HepG2 (cell line): Measurements from ENCODE around the gene USP32. TPM values are rescaled to one million over a fixed set of nuclear protein-coding genes. Genes with fewer than 3 reads are reported as not detected.

Source experiments
- AKNA ChIP-seq: sonication (generic); formaldehyde crosslinking; IDR thresholded peaks from 2 replicates; pipeline ENCODE4 v1.4.0; 2020; ENCODE audit warnings: missing genetic modification reagents, borderline replicate concordance
- ARNTL ChIP-seq: sonication (generic); formaldehyde crosslinking; IDR thresholded peaks from 2 replicates; pipeline ENCODE4 v1.4.0; 2020; ENCODE audit warnings: mild to moderate bottlenecking, missing genetic modification reagents
- BATF2 ChIP-seq: sonication (generic); formaldehyde crosslinking; IDR thresholded peaks from 2 replicates; pipeline ENCODE4 v1.8.0; 2022; ENCODE audit warnings: mild to moderate bottlenecking, missing genetic modification reagents, moderate library complexity
- BCL3 ChIP-seq: sonication (generic); formaldehyde crosslinking; IDR thresholded peaks from 2 replicates; pipeline ENCODE4 v1.5.1; 2020; ENCODE audit warnings: mild to moderate bottlenecking, missing genetic modification reagents, moderate library complexity
- IKZF1 ChIP-seq: fragments of 450-650 bp; IDR thresholded peaks from 2 replicates; pipeline ENCODE4 v1.7.1; 2016
- IRF9 ChIP-seq: sonication (generic); formaldehyde crosslinking; IDR thresholded peaks from 2 replicates; pipeline ENCODE4 v1.8.0; 2022; ENCODE audit warnings: missing genetic modification reagents, mild to moderate bottlenecking, borderline replicate concordance
- KMT2B ChIP-seq: IDR thresholded peaks from 2 replicates; pipeline ENCODE4 v1.6.1; 2016; ENCODE audit warnings: missing genetic modification reagents, missing compliant biosample characterization
- MTF2 ChIP-seq: sonication (generic); formaldehyde crosslinking; IDR thresholded peaks from 2 replicates; pipeline ENCODE4 v1.5.0; 2020; ENCODE audit warnings: missing genetic modification reagents, borderline replicate concordance
- NPAS2 ChIP-seq: sonication (generic); formaldehyde crosslinking; IDR thresholded peaks from 2 replicates; pipeline ENCODE4 v1.8.0; 2022; ENCODE audit warnings: mild to moderate bottlenecking, missing genetic modification reagents, borderline replicate concordance
- PRMT3 ChIP-seq: sonication (generic); formaldehyde crosslinking; IDR thresholded peaks from 2 replicates; pipeline ENCODE4 v1.8.1; 2022; ENCODE audit warnings: low read depth, mild to moderate bottlenecking, moderate library complexity, missing genetic modification reagents, borderline replicate concordance
- TFE3 ChIP-seq: IDR thresholded peaks from 2 replicates; pipeline ENCODE4 v1.6.1; 2016
- ZFP36L2 ChIP-seq: sonication (generic); formaldehyde crosslinking; IDR thresholded peaks from 2 replicates; pipeline ENCODE4 v1.4.0; 2020; ENCODE audit warnings: missing genetic modification reagents
- ZHX1 ChIP-seq: sonication (generic); formaldehyde crosslinking; IDR thresholded peaks from 2 replicates; pipeline ENCODE4 v1.8.1; 2022; ENCODE audit warnings: low read depth, mild to moderate bottlenecking, missing genetic modification reagents
- ZNF3 ChIP-seq: IDR thresholded peaks from 2 replicates; pipeline ENCODE4 v1.7.0; 2017; ENCODE audit warnings: inconsistent platforms
- ZNF782 ChIP-seq: sonication (generic); formaldehyde crosslinking; IDR thresholded peaks from 2 replicates; pipeline ENCODE4 v1.4.0; 2020; ENCODE audit warnings: missing genetic modification reagents, mild to moderate bottlenecking, borderline replicate concordance
- ZSCAN12 ChIP-seq: sonication (generic); formaldehyde crosslinking; IDR thresholded peaks from 2 replicates; pipeline ENCODE4 v1.9.0; 2021; ENCODE audit warnings: mild to moderate bottlenecking, missing genetic modification reagents
- polyA plus RNA-seq, 8 experiments: library from polyadenylated mRNA; depleted of rRNA in 3 of 8; stranded (reverse) in 7 of 8; unstranded in 1 of 8; fragments of >200 nt; fragmentation: Illumina TruSeq in 4 of 8; extraction: Trizol in 4 of 8; gene quantifications; 2 replicates each; pipeline versions ENCODE4 v1.2.1 to v1.2.3, GENCODE V29; 2011 to 2016; ENCODE audit warnings: low read depth in 4 of 8, missing spikeins in 1 of 8, mixed read lengths in 1 of 8; ENCODE audit not compliant: insufficient read depth in 1 of 8
- total RNA-seq, 5 experiments: library from RNA; depleted of rRNA; stranded (reverse); fragments of >200 nt; fragmentation: Illumina TruSeq; extraction: Trizol; gene quantifications; 2 replicates each; pipeline ENCODE4 v1.2.3, GENCODE V29; 2016; ENCODE audit warnings: low read depth in 1 of 5

The USP32 gene
- total and polyA plus RNA-seq, 2 of the 13 experiments (the other 11 are each of a cell fraction or from before 2014, with no cell fraction given) = 24.9 to 39.9 TPM

- TF ChIP-seq ZHX1 (CRISPR knock-in tag) (no peak; the same call in 1 of the 2 replicates), NPAS2 (CRISPR knock-in tag) (no peak), ARNTL (CRISPR knock-in tag) (peak; percentile 46; the same call in 1 of the 2 replicates), IKZF1 (no peak), ZSCAN12 (peak; percentile 69; the same call in 1 of the 2 replicates), ZNF782 (peak; percentile 96; the same call in 1 of the 2 replicates), IRF9 (CRISPR knock-in tag) (peak; percentile 31; the same call in 1 of the 2 replicates), KMT2B (peak; percentile 96), PRMT3 (CRISPR knock-in tag) (no peak), TFE3 (CRISPR knock-in tag) (no peak), ZFP36L2 (CRISPR knock-in tag) (no peak), MTF2 (CRISPR knock-in tag) (no peak), AKNA (CRISPR knock-in tag) (peak; percentile 96; the same call in 1 of the 2 replicates), BCL3 (CRISPR knock-in tag) (peak; percentile 20; the same call in 1 of the 2 replicates), ZNF3 (no peak), BATF2 (CRISPR knock-in tag) (peak; percentile 78; the same call in 1 of the 2 replicates)
Measured at GRCh38 chr17:60135151-60135950, 256.6 kb downstream of the USP32 start (continued).
